ENCODE measurements around the gene PALD1. TPM values are rescaled to one million over a fixed set of nuclear protein-coding genes. Genes with fewer than 3 reads are reported as not detected.
A peak's percentile ranks its signal among the peaks of the same experiment; 100 is the strongest.

Gene PALD1
- total and polyA plus RNA-seq, 3 donors from 2014 or later, result 6.3 to 13.3 (median 8.3) TPM

- Histone ChIP-seq H3K27ac (no peak overlapping the region), H3K9me3 (no peaks in the 10 kb centered on the region), H3K4me1 (peaks cover 4% of the 10 kb centered on the region), H3K4me3 (no peak overlapping the region), H3K27me3 (no peaks in the 10 kb centered on the region), H3K36me3 (ENCODE audit: low read depth, missing control alignments) (no peaks in the 10 kb centered on the region)
- WGBS, 2 donors, result 88% methylated on average over 2 to 6 of the region's 7 CpGs
- DNase-seq, result no peak
- TF ChIP-seq POLR2A (IDR thresholded peaks at IDR 0.05) (no peak), CTCF (IDR thresholded peaks at IDR 0.05) (no peak)
- intact Hi-C loops (cut with DNase I; ENCODE audit: low total_unique reads), result no loop called here
Observed at GRCh38 chr10:70539471-70539870, 60.9 kb downstream of the PALD1 start.

GRCh38 chr10:70540089-70540788, 61.7 kb downstream of the PALD1 start:
- WGBS, 2 donors, result 80 to 81% methylated on average over 6 to 17 of the region's 17 CpGs
- Histone ChIP-seq H3K36me3 (ENCODE audit: low read depth, missing control alignments) (no peaks in the 10 kb centered on the region), H3K27ac (no peak overlapping the region), H3K4me3 (no peak overlapping the region), H3K9me3 (no peaks in the 10 kb centered on the region), H3K27me3 (no peaks in the 10 kb centered on the region), H3K4me1 (peaks cover 4% of the 10 kb centered on the region)
- intact Hi-C loops (cut with DNase I; ENCODE audit: low total_unique reads), result loop anchor here (10.0 kb wide), 2 partner anchors 75 to 345 kb away; partner anchors contain the start of gene PCBD1
- peak; percentile 61 to 68 (median 63) for TF ChIP-seq CTCF (IDR thresholded peaks at IDR 0.05)
- TF ChIP-seq POLR2A (IDR thresholded peaks at IDR 0.05), result no peak
- DNase-seq, result peak; percentile 46

- intact Hi-C loops (cut with DNase I; ENCODE audit: low total_unique reads), result loop anchor here (10.0 kb wide), 2 partner anchors 76 to 344 kb away; partner anchors contain the start of gene PCBD1
- H3K4me3 ChIP-seq, result no peak overlapping the region
- TF ChIP-seq POLR2A (IDR thresholded peaks at IDR 0.05) (no peak), CTCF (IDR thresholded peaks at IDR 0.05) (peak in 1 of 3 experiments; percentile 4)
- H3K4me1 ChIP-seq, result peaks cover 4% of the 10 kb centered on the region
- no peaks in the 10 kb centered on the region for H3K9me3 ChIP-seq
- WGBS, 2 donors, result 89 to 91% methylated on average over 6 to 15 of the region's 15 CpGs
- DNase-seq, result no peak
- H3K27me3 ChIP-seq, result no peaks in the 10 kb centered on the region
- H3K36me3 ChIP-seq (ENCODE audit: low read depth, missing control alignments), result no peaks in the 10 kb centered on the region
- H3K27ac ChIP-seq, result no peak overlapping the region
Observed at GRCh38 chr10:70540789-70541360, 62.3 kb downstream of the PALD1 start.

- H3K27me3 ChIP-seq, result no peaks in the 10 kb centered on the region
- H3K4me1 ChIP-seq, result peaks cover 4% of the 10 kb centered on the region
- no peak overlapping the region for H3K4me3 ChIP-seq
- intact Hi-C loops (cut with DNase I; ENCODE audit: low total_unique reads), result loop anchor here (10.0 kb wide), 2 partner anchors 77 to 343 kb away; partner anchors contain the start of gene PCBD1
- no peak overlapping the region for H3K27ac ChIP-seq
- no peak for DNase-seq
- H3K36me3 ChIP-seq (ENCODE audit: low read depth, missing control alignments), result no peaks in the 10 kb centered on the region
- TF ChIP-seq POLR2A (IDR thresholded peaks at IDR 0.05) (no peak), CTCF (IDR thresholded peaks at IDR 0.05) (no peak)
- WGBS, 2 donors, result 82 to 83% methylated on average over 13 to 14 of the region's 14 CpGs
- H3K9me3 ChIP-seq, result no peaks in the 10 kb centered on the region
Observed at GRCh38 chr10:70541736-70542564, 63.4 kb downstream of the PALD1 start.

Data from testis (tissue), 3 donors.